Measurements from ENCODE around the gene FUNDC2.

The FUNDC2 gene

GRCh38 chrX:155022585-155022984, 4.1 kb upstream of the FUNDC2 start, which contains the start of gene F8:
TSS of gene F8 (minus strand) at chrX:155022723. CDS start at chrX:155022552, 171 bp downstream.
- no peak for FAIRE-seq
- no peak for DNase-seq (ENCODE audit: extremely low spot score, insufficient read length, low read depth)

- DNase-seq (ENCODE audit: extremely low spot score, insufficient read length, low read depth) (no peak), FAIRE-seq (no peak)
Measured at GRCh38 chrX:155023907-155024833, 2.5 kb upstream of the FUNDC2 start.

- DNase-seq (ENCODE audit: extremely low spot score, insufficient read length, low read depth) (no peak), FAIRE-seq (no peak)
Measured at GRCh38 chrX:155026420-155026726, 271 bp upstream of the FUNDC2 start.

GRCh38 chrX:155027509-155028066, 944 bp downstream of the FUNDC2 start:
- peak; percentile 53 for FAIRE-seq

GRCh38 chrX:155028129-155028528, 1.5 kb downstream of the FUNDC2 start:
- DNase-seq (ENCODE audit: extremely low spot score, insufficient read length, low read depth) (no peak), FAIRE-seq (peak; percentile 54)

More at GRCh38 chrX:155027509-155028066, 944 bp downstream of the FUNDC2 start:
- DNase-seq (ENCODE audit: extremely low spot score, insufficient read length, low read depth) = no peak

- no peak for FAIRE-seq
Measured at GRCh38 chrX:155028877-155029291, 2.2 kb downstream of the FUNDC2 start.

GRCh38 chrX:155031657-155032056, 5.0 kb downstream of the FUNDC2 start:
- FAIRE-seq (no peak), DNase-seq (ENCODE audit: extremely low spot score, insufficient read length, low read depth) (no peak)

More at GRCh38 chrX:155028877-155029291, 2.2 kb downstream of the FUNDC2 start:
- DNase-seq (ENCODE audit: extremely low spot score, insufficient read length, low read depth) = no peak

- FAIRE-seq = no peak
Measured at GRCh38 chrX:155035688-155036087, 9.0 kb downstream of the FUNDC2 start.

GRCh38 chrX:155046129-155046810, 19.6 kb downstream of the FUNDC2 start:
- no peak for FAIRE-seq
- no peak for DNase-seq (ENCODE audit: extremely low spot score, insufficient read length, low read depth)

More at GRCh38 chrX:155035688-155036087, 9.0 kb downstream of the FUNDC2 start:
- no peak for DNase-seq (ENCODE audit: extremely low spot score, insufficient read length, low read depth)

GRCh38 chrX:155046811-155047528, 20.3 kb downstream of the FUNDC2 start:
- FAIRE-seq (no peak), DNase-seq (ENCODE audit: extremely low spot score, insufficient read length, low read depth) (no peak)

GRCh38 chrX:155048977-155049619, 22.5 kb downstream of the FUNDC2 start:
- no peak for DNase-seq (ENCODE audit: extremely low spot score, insufficient read length, low read depth)
- FAIRE-seq = peak; percentile 5

GRCh38 chrX:155052738-155053498, 26.3 kb downstream of the FUNDC2 start:
- DNase-seq (ENCODE audit: extremely low spot score, insufficient read length, low read depth) (no peak), FAIRE-seq (no peak)

GRCh38 chrX:155053656-155054055, 27.0 kb downstream of the FUNDC2 start:
- FAIRE-seq = no peak
- no peak for DNase-seq (ENCODE audit: extremely low spot score, insufficient read length, low read depth)

GRCh38 chrX:155054255-155054654, 27.6 kb downstream of the FUNDC2 start:
- no peak for FAIRE-seq
- DNase-seq (ENCODE audit: extremely low spot score, insufficient read length, low read depth) = no peak

GRCh38 chrX:155055494-155055893, 28.9 kb downstream of the FUNDC2 start:
- DNase-seq (ENCODE audit: extremely low spot score, insufficient read length, low read depth) = no peak
- FAIRE-seq = peak; percentile 9

- DNase-seq (ENCODE audit: extremely low spot score, insufficient read length, low read depth) (no peak), FAIRE-seq (peak; percentile 18)
Measured at GRCh38 chrX:155056471-155056870, 29.8 kb downstream of the FUNDC2 start.

- FAIRE-seq (peak; percentile 73), DNase-seq (ENCODE audit: extremely low spot score, insufficient read length, low read depth) (peak; percentile 9)
Measured at GRCh38 chrX:155056877-155057792, 30.5 kb downstream of the FUNDC2 start.

GRCh38 chrX:155061760-155062159, 35.1 kb downstream of the FUNDC2 start:
- FAIRE-seq (no peak), DNase-seq (ENCODE audit: extremely low spot score, insufficient read length, low read depth) (no peak)

Measured in GM18507 (cell line).